IMR-90 (cell line): ENCODE results near the gene PANX1. TPM values are rescaled to one million over a fixed set of nuclear protein-coding genes. Genes with fewer than 3 reads are reported as not detected.

Experiments
- ATAC-seq: fragments of 200-7000 bp; cut with Tn5 transposase; 2 replicates; pipeline ENCODE4 v1.9.1; 2020; ENCODE audit warnings: low read depth, mild to moderate bottlenecking, moderate library complexity
- BruUV-seq: library from RNA; stranded (reverse); fragments of 400-500 nt; replicated peaks from 2 replicates; lab custom pipeline; 2021; lab: Mats Ljungman, UMichigan
- CTCF ChIA-PET: fragments of 300-600 bp; formaldehyde crosslinking; extraction: SDS; loops from one replicate; lab custom pipeline; 2021; ENCODE audit warnings: antibody characterized with exemption; lab: Yijun Ruan, JAX
- POLR2A ChIA-PET: fragments of 300-600 bp; sonication (Branson Sonifier 250); formaldehyde crosslinking; loops from one replicate; lab custom pipeline; 2022; ENCODE audit warnings: antibody characterized with exemption; ENCODE audit not compliant: unreplicated experiment; lab: Charles Lee
- DNase-seq: peaks from one replicate; pipeline ENCODE4 v3.0.0; 2013
- H2AFZ ChIP-seq: replicated peaks from 2 replicates; pipeline ENCODE3; 2013; ENCODE audit warnings: low read length, mild to moderate bottlenecking; ENCODE audit not compliant: poor library complexity
- H2AK5ac ChIP-seq: 2 replicates; pipeline ENCODE4 v1.6.1; 2013; ENCODE audit warnings: low read depth, low read length, inconsistent platforms
- H2AK9ac ChIP-seq: replicated peaks from 2 replicates; pipeline ENCODE3; 2013; ENCODE audit warnings: mild to moderate bottlenecking, low read depth, low read length, moderate library complexity; ENCODE audit not compliant: poor library complexity
- H2BK120ac ChIP-seq: 2 replicates; pipeline ENCODE4 v1.6.1; 2013; ENCODE audit warnings: low read depth, low read length, inconsistent platforms
- H2BK15ac ChIP-seq: 3 replicates; pipeline ENCODE4 v1.6.1; 2013; ENCODE audit warnings: low read depth, low read length, inconsistent platforms
- H2BK20ac ChIP-seq: 2 replicates; pipeline ENCODE4 v1.6.1; 2013; ENCODE audit warnings: low read depth, mild to moderate bottlenecking, inconsistent platforms, low read length, moderate library complexity
- H2BK5ac ChIP-seq: 2 replicates; pipeline ENCODE4 v1.6.1; 2013; ENCODE audit warnings: mild to moderate bottlenecking, low read depth, low read length, inconsistent platforms; ENCODE audit not compliant: poor library complexity, severe bottlenecking
- H3K14ac ChIP-seq: replicated peaks from 2 replicates; pipeline ENCODE4 v1.6.1; 2013; ENCODE audit warnings: low read depth, low read length, inconsistent platforms
- H3K18ac ChIP-seq: 2 replicates; pipeline ENCODE4 v1.6.1; 2013; ENCODE audit warnings: low read depth, low read length, control low read depth
- H3K23ac ChIP-seq: 2 replicates; pipeline ENCODE4 v1.6.1; 2013; ENCODE audit warnings: low read depth, low read length, inconsistent platforms
- H3K27ac ChIP-seq: 2 replicates; pipeline ENCODE4 v1.5.1; 2013; ENCODE audit warnings: mild to moderate bottlenecking, control low read depth, low read length; ENCODE audit not compliant: insufficient read depth
- H3K27me3 ChIP-seq: 2 replicates; pipeline ENCODE4 v1.6.1; 2013; ENCODE audit warnings: low read length; ENCODE audit not compliant: control insufficient read depth, insufficient read depth
- H3K36me3 ChIP-seq: 2 replicates; pipeline ENCODE4 v1.6.1; 2013; ENCODE audit warnings: low read length, mixed read lengths; ENCODE audit not compliant: control insufficient read depth, insufficient read depth
- H3K4ac ChIP-seq: 2 replicates; pipeline ENCODE4 v1.6.1; 2013; ENCODE audit warnings: low read depth, low read length, inconsistent platforms
- H3K4me1 ChIP-seq: 2 replicates; pipeline ENCODE4 v1.6.1; 2013; ENCODE audit warnings: low read length, mixed read lengths; ENCODE audit not compliant: control insufficient read depth, insufficient read depth
- H3K4me2 ChIP-seq: 2 replicates; pipeline ENCODE4 v1.6.1; 2013; ENCODE audit warnings: low read depth, mild to moderate bottlenecking, control low read depth, low read length, moderate library complexity
- H3K4me3 ChIP-seq: 2 replicates; pipeline ENCODE4 v1.5.1; 2013; ENCODE audit warnings: low read depth, mild to moderate bottlenecking, control low read depth, low read length, moderate library complexity; ENCODE audit not compliant: insufficient read depth
- H3K56ac ChIP-seq: 2 replicates; pipeline ENCODE4 v1.6.1; 2013; ENCODE audit warnings: low read length, inconsistent platforms; ENCODE audit not compliant: insufficient read depth; ENCODE audit errors: extremely low read depth
- H3K79me1 ChIP-seq, 2 experiments: 2 replicates each; pipeline ENCODE4 v1.6.1; 2013; ENCODE audit warnings: low read length in 2 of 2, inconsistent platforms in 1 of 2, low read depth in 1 of 2
- H3K9ac ChIP-seq: 2 replicates; pipeline ENCODE4 v1.6.1; 2013; ENCODE audit warnings: low read depth, low read length, control low read depth
- H3K9me1 ChIP-seq: 2 replicates; pipeline ENCODE4 v1.6.1; 2013; ENCODE audit warnings: low read length, inconsistent platforms; ENCODE audit not compliant: insufficient read depth
- H3K9me3 ChIP-seq: 2 replicates; pipeline ENCODE4 v1.6.1; 2013; ENCODE audit warnings: low read length; ENCODE audit not compliant: control insufficient read depth, insufficient read depth
- H4K20me1 ChIP-seq: 2 replicates; pipeline ENCODE4 v1.6.1; 2013; ENCODE audit warnings: low read length, inconsistent platforms; ENCODE audit not compliant: insufficient read depth
- H4K5ac ChIP-seq: 2 replicates; pipeline ENCODE4 v1.6.1; 2013; ENCODE audit warnings: mild to moderate bottlenecking, low read depth, low read length, control low read depth
- H4K8ac ChIP-seq, 2 experiments: 2 replicates each; pipeline ENCODE4 v1.6.1; 2013; ENCODE audit warnings: low read depth in 2 of 2, low read length in 2 of 2, control low read depth in 1 of 2, inconsistent platforms in 1 of 2
- H4K91ac ChIP-seq: 2 replicates; pipeline ENCODE4 v1.6.1; 2013; ENCODE audit warnings: low read depth, low read length, inconsistent platforms; ENCODE audit not compliant: insufficient read depth
- NFE2L2 ChIP-seq: fragments of 150-350 bp; IDR thresholded peaks from 2 replicates; pipeline ENCODE4 v1.6.1; 2016; ENCODE audit warnings: low read depth, mild to moderate bottlenecking, low read length
- RCOR1 ChIP-seq: IDR thresholded peaks from 2 replicates; pipeline ENCODE4 v1.6.1; 2012; ENCODE audit warnings: mild to moderate bottlenecking, low read length, improper control_type of control experiment; ENCODE audit not compliant: insufficient replicate concordance
- WGBS, 2 experiments: methylation state at CpG; one replicate each; pipeline versions ENCODE4 v1.1.5 to v1.1.7; 2013; ENCODE audit warnings: missing lambda C conversion rate in 2 of 2; ENCODE audit not compliant: insufficient read length in 1 of 2; ENCODE audit errors: extremely low coverage in 2 of 2; 5-methylcytosine and 5-hydroxymethylcytosine counted together
- dilution Hi-C: fragments of 300-500 bp; cut with HindIII; formaldehyde crosslinking; loops from one replicate; pipeline ENCODE4 v1.14.3; 2018; ENCODE audit warnings: low sequenced_read_pairs; ENCODE audit not compliant: unreplicated experiment
- in situ Hi-C: fragments of 300-500 bp; cut with MboI; formaldehyde crosslinking; loops from 3 replicates; pipeline ENCODE4 v1.14.3; 2019; ENCODE audit warnings: low sequenced_read_pairs, inconsistent platforms, mixed read lengths
- intact Hi-C: fragments of 100-400 bp; cut with micrococcal nuclease; formaldehyde crosslinking; loops from 2 replicates; pipeline ENCODE4 v1.10.0; 2022
- polyA plus RNA-seq, 3 experiments: library from polyadenylated mRNA; depleted of rRNA; stranded (reverse); fragments of >200 nt; gene quantifications; 2 replicates each; pipeline ENCODE4 v1.2.3, GENCODE V29; 2012; ENCODE audit warnings: low replicate concordance in 1 of 3
- total RNA-seq: library from RNA; depleted of rRNA; stranded (reverse); fragments of >200 nt; gene quantifications from 2 replicates; pipeline ENCODE4 v1.2.3, GENCODE V29; 2012

The PANX1 gene
- total and polyA plus RNA-seq, 2 of the 4 experiments (the other 2 are of a cell fraction) = 29.8 to 70.8 TPM

DNA sequence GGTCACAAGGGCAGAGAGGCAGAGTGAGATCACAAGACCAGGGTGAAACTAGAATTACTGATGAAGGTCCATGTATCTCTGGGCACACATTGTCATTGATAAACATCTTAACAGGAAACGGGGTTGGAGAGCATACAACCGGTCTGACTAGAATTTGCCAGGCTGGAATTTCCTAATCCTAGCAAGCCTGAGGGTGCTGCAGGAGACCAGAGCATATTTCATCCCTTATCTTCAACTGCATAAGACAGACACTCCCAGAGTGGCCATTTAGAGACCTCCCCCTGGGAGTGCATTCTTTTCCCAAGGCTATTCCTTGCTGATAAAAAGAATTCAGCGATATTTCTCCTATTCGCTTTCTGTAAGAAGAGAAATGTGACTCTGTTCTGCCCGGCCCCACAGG is 91.1 kb downstream of the PANX1 start:
- Histone ChIP-seq H2AK9ac (no peak overlapping the region), H3K27ac (no peak overlapping the region), H3K4me2 (no peak overlapping the region), H2BK20ac (no peak overlapping the region), H3K4me1 (no peaks in the 10 kb centered on the region), H3K9ac (no peak overlapping the region), H3K9me1 (no peaks in the 10 kb centered on the region), H2AK5ac (no peak overlapping the region), H3K56ac (no peak overlapping the region), H3K79me1 (no peaks in the 10 kb centered on the region), H4K8ac (no peak overlapping the region), H3K14ac (no peak overlapping the region), H2BK15ac (no peak overlapping the region), H3K18ac (no peak overlapping the region), H2AFZ (no peak overlapping the region), H3K4ac (no peak overlapping the region), H2BK5ac (no peak overlapping the region), H4K91ac (no peak overlapping the region), H3K9me3 (peaks cover 2% of the 10 kb centered on the region; the same call in 1 of the 2 replicates), H4K20me1 (no peaks in the 10 kb centered on the region), H3K36me3 (no peaks in the 10 kb centered on the region), H3K4me3 (no peak overlapping the region), H2BK120ac (no peak overlapping the region), H3K23ac (no peak overlapping the region), H3K27me3 (no peaks in the 10 kb centered on the region), H4K5ac (no peak overlapping the region)
- no peak for ATAC-seq
- no peak for DNase-seq
- intact Hi-C loops = no loop called here
- ChIA-PET POLR2A (no interaction called here), CTCF (no interaction called here)
- 100% methylated on average over 1 of the region's 5 CpGs; no CpG with 5 or more reads in 1 of the 2 experiments for WGBS, 2 experiments
- no TSS peak for BruUV-seq
- in situ Hi-C loops = no loop called here
- TF ChIP-seq RCOR1 (no peak), NFE2L2 (no peak)
- dilution Hi-C loops = no loop called here
